Measurements from ENCODE around the gene SDHB. TPM values are rescaled to one million over a fixed set of nuclear protein-coding genes. Genes with fewer than 3 reads are reported as not detected.

Gene SDHB
- total and polyA plus RNA-seq, 2 of the 8 experiments (the other 6 are each of a cell fraction or from before 2014, with no cell fraction given) = 84.0 to 98.7 TPM

- Histone ChIP-seq H3K4me3 (ENCODE audit: extremely low read depth in 1 of 4, insufficient read depth in 2 of 4, low read depth in 3 of 4, low read length in 4 of 4) (no peak overlapping the region), H2BK120ac (replicated peaks; ENCODE audit: low read depth, low read length) (no peak overlapping the region), H3K4ac (replicated peaks; ENCODE audit: insufficient read length, low read depth, low read length) (no peak overlapping the region), H3K9ac (replicated peaks in 1 of 4; ENCODE audit: extremely low read depth in 1 of 4, low read depth in 3 of 4, low read length in 3 of 4) (no peak overlapping the region; a peak in 2 of 7 replicates), H2AK5ac (ENCODE audit: low read depth, low read length) (peak overlapping the region; percentile 67; the same call in 1 of the 2 replicates), H3K79me2 (ENCODE audit: control insufficient read depth in 1 of 2, insufficient read depth in 2 of 2, low read length in 2 of 2) (no peaks in the 10 kb centered on the region), H3K18ac (ENCODE audit: extremely low read depth, low read length) (peak overlapping the region; percentile 44; the same call in 1 of the 2 replicates), H3K23me2 (ENCODE audit: low read depth, low read length) (peaks cover 2% of the 10 kb centered on the region; the same call in 1 of the 2 replicates), H4K91ac (replicated peaks; ENCODE audit: insufficient read length, low read length) (peak overlapping the region; percentile 29), H3K36me3 (ENCODE audit: control insufficient read depth in 2 of 4, insufficient read depth in 4 of 4, low read length in 3 of 4) (peaks cover 12 to 30% (median 19%) of the 10 kb centered on the region in 4 experiments), H2BK12ac (ENCODE audit: low read depth, low read length) (peak overlapping the region; percentile 89), H3K27ac (ENCODE audit: low read depth, low read length) (peak overlapping the region; percentile 43; the same call in 1 of the 2 replicates), H2BK20ac (ENCODE audit: low read length) (peak overlapping the region; percentile 92; the same call in 1 of the 2 replicates), H2BK5ac (ENCODE audit: low read depth, low read length) (peak overlapping the region; percentile 63; the same call in 1 of the 2 replicates), H3K4me1 (replicated peaks in 1 of 4; ENCODE audit: control insufficient read depth in 3 of 4, insufficient read depth in 4 of 4, low read length in 3 of 4) (peaks cover 22 to 33% (median 28%) of the 10 kb centered on the region in 4 experiments), H3K27me3 (replicated peaks in 1 of 4; ENCODE audit: control insufficient read depth in 3 of 4, extremely low read depth in 1 of 4, insufficient read depth in 3 of 4, low read length in 3 of 4) (no peaks in the 10 kb centered on the region), H4K8ac (ENCODE audit: extremely low read depth, insufficient read depth, low read length) (no peak overlapping the region), H3K79me1 (ENCODE audit: low read depth, low read length) (no peaks in the 10 kb centered on the region; the same call in 1 of the 2 replicates), H2BK15ac (ENCODE audit: low read length) (0 out of 2 replicates have a peak overlapping the region, but pooled peaks have one; percentile 76), H3K9me3 (ENCODE audit: insufficient read depth in 2 of 2, low read depth in 1 of 2, low read length in 1 of 2) (no peaks in the 10 kb centered on the region), H3K23ac (ENCODE audit: insufficient read length) (no peak overlapping the region), H2AFZ (ENCODE audit: low read length) (peak overlapping the region; percentile 83; the same call in 1 of the 2 replicates), H3K56ac (replicated peaks; ENCODE audit: insufficient read length, low read depth, low read length) (no peak overlapping the region), H4K5ac (ENCODE audit: insufficient read length, low read depth, low read length) (no peak overlapping the region), H3K14ac (ENCODE audit: insufficient read length) (no peak overlapping the region), H3K4me2 (ENCODE audit: insufficient read depth in 1 of 2, low read depth in 2 of 2, low read length in 2 of 2) (0 out of 4 replicates have a peak overlapping the region, but pooled peaks of 1 of the 2 experiments have one; percentile 12), H4K20me1 (replicated peaks in 1 of 2; ENCODE audit: control insufficient read depth in 1 of 2, insufficient read depth in 2 of 2, low read length in 2 of 2) (no peaks in the 10 kb centered on the region)
- DNase-seq (ENCODE audit: low read depth in 1 of 2, low spot score in 2 of 2) = no peak
- WGBS, 2 experiments (ENCODE audit: extremely low coverage in 1 of 2, insufficient coverage in 1 of 2, insufficient read length in 1 of 2, insufficient replicate concordance in 2 of 2, low coverage in 1 of 2, low lambda C conversion rate in 2 of 2, missing lambda C conversion rate in 1 of 2) = 63% methylated on average over 5 of the region's 5 CpGs; no CpG with 5 or more reads in 1 of the 2 experiments
- POLR2A ChIA-PET (ENCODE audit: partially characterized antibody) = interaction anchor here (1.4 kb wide), 1 partner anchor 9 kb away, joined by 5 read pairs; no protein-coding TSS in a partner anchor
- CTCF ChIA-PET (ENCODE audit: partially characterized antibody) = interaction anchor here (0.7 to 1.9 kb wide), 8 partner anchors 10 to 127 kb away, joined by 3 to 8 read pairs (median 4); no protein-coding TSS in a partner anchor
- FAIRE-seq = peak; percentile 63
- TF ChIP-seq RNF2 (IDR thresholded peaks at IDR 0.05; ENCODE audit: borderline replicate concordance, low read depth, low read length, missing control alignments, poor library complexity, severe bottlenecking) = no peak
- no peak for TF ChIP-seq YY1 (IDR thresholded peaks at IDR 0.05; ENCODE audit: low read depth, low read length)
- TF ChIP-seq TBP (IDR thresholded peaks at IDR 0.05; ENCODE audit: low read depth, low read length) = no peak
- no peak for TF ChIP-seq CHD2 (IDR thresholded peaks at IDR 0.05; ENCODE audit: low read length)
These were observed 37.5 kb downstream of the SDHB start for GRCh38 chr1:17016317-17016661.
